Chondrocyte (in vitro differentiated cells): ENCODE data around the gene PADI2. TPM values are rescaled to one million over a fixed set of nuclear protein-coding genes. Genes with fewer than 3 reads are reported as not detected.

Experiments
- DNase-seq: peaks from one replicate; pipeline ENCODE4 v3.0.0; 2021; ENCODE audit warnings: mixed read lengths, low spot score
- H3K27ac Mint-ChIP-seq: one replicate; pipeline ENCODE4 v1.8.0; 2021; ENCODE audit warnings: mild to moderate bottlenecking, moderate library complexity, mixed read lengths; ENCODE audit not compliant: unreplicated experiment
- H3K27me3 Mint-ChIP-seq: 2 replicates; pipeline ENCODE4 v1.8.0; 2021; ENCODE audit warnings: low read depth, mixed read lengths
- H3K36me3 Mint-ChIP-seq: 2 replicates; pipeline ENCODE4 v1.8.0; 2021; ENCODE audit warnings: low read depth, mixed read lengths
- H3K4me1 Mint-ChIP-seq: 2 replicates; pipeline ENCODE4 v1.8.0; 2021; ENCODE audit warnings: low read depth, mild to moderate bottlenecking, mixed read lengths
- H3K4me3 Mint-ChIP-seq: one replicate; pipeline ENCODE4 v1.8.0; 2021; ENCODE audit warnings: mild to moderate bottlenecking, moderate library complexity, mixed read lengths; ENCODE audit not compliant: unreplicated experiment
- H3K9me3 Mint-ChIP-seq: 2 replicates; pipeline ENCODE4 v1.8.0; 2021; ENCODE audit warnings: low read depth, mixed read lengths
- total RNA-seq: library from RNA; stranded (reverse); gene quantifications from 3 replicates; pipeline ENCODE4 v1.2.1, GENCODE V29; 2021
- TF ChIP-seq, protein P1 (sequence below): fragments of 200-600 bp; sonication (generic); IDR thresholded peaks from 2 replicates; pipeline ENCODE4 v1.5.0; 2021; ENCODE audit warnings: antibody characterized with exemption, mild to moderate bottlenecking, moderate library complexity

The PADI2 gene
- total RNA-seq, 1 donor from 2014 or later: 74.9 TPM

DNA sequence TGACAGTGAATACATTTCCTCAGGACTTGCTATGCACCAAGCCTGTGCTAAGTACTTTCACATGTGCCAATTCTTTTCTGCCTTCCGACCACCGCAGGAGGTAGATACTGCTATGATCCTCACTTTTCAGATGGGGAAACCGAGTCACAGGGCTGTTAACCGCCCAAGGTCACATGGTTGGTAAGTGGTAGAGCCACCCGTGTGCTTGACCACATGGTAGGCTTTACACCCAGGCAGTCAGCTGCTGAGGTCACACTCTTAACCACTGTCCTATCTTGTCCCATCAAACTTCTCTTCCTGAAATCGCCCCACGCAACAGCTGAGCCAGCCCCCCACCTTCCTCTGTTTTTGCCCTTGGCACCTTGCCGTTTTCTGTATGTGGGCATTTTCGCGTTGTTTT lies 34.5 kb downstream of the PADI2 start:
- no peak for DNase-seq
- TF ChIP-seq, protein P1, sequence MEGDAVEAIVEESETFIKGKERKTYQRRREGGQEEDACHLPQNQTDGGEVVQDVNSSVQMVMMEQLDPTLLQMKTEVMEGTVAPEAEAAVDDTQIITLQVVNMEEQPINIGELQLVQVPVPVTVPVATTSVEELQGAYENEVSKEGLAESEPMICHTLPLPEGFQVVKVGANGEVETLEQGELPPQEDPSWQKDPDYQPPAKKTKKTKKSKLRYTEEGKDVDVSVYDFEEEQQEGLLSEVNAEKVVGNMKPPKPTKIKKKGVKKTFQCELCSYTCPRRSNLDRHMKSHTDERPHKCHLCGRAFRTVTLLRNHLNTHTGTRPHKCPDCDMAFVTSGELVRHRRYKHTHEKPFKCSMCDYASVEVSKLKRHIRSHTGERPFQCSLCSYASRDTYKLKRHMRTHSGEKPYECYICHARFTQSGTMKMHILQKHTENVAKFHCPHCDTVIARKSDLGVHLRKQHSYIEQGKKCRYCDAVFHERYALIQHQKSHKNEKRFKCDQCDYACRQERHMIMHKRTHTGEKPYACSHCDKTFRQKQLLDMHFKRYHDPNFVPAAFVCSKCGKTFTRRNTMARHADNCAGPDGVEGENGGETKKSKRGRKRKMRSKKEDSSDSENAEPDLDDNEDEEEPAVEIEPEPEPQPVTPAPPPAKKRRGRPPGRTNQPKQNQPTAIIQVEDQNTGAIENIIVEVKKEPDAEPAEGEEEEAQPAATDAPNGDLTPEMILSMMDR: no peak
- Mint-ChIP-seq H3K27me3 (peaks cover 3% of the 10 kb centered on the region), H3K9me3 (no peaks in the 10 kb centered on the region), H3K4me1 (no peaks in the 10 kb centered on the region), H3K27ac (no peak overlapping the region), H3K4me3 (no peak overlapping the region), H3K36me3 (no peaks in the 10 kb centered on the region)

DNA sequence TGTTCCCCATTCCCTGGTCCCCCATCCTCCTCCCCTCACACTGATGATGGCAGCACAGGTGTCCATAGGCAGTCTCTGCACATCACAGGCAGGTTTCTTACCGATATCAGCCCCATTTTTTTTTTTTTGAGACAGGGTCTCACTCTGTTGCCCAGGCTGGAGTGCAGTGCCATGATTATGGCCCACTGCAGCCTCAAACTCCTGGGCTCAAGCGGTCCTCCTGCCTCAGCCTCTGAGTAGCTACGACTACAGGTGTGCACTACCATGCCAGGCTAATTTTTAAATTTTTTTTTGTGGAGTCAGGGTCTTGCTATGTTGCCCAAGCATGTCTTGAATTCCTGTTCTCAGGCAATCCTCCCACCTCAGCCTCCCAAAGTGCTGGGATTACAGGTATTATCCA lies 36.5 kb downstream of the PADI2 start:
- DNase-seq: no peak
- H3K27ac Mint-ChIP-seq: no peak overlapping the region
- H3K9me3 Mint-ChIP-seq: no peaks in the 10 kb centered on the region
- TF ChIP-seq, protein P1: no peak
- peaks cover 1% of the 10 kb centered on the region for H3K36me3 Mint-ChIP-seq
- H3K27me3 Mint-ChIP-seq: peaks cover 3% of the 10 kb centered on the region
- no peaks in the 10 kb centered on the region for H3K4me1 Mint-ChIP-seq
- H3K4me3 Mint-ChIP-seq: no peak overlapping the region

DNA sequence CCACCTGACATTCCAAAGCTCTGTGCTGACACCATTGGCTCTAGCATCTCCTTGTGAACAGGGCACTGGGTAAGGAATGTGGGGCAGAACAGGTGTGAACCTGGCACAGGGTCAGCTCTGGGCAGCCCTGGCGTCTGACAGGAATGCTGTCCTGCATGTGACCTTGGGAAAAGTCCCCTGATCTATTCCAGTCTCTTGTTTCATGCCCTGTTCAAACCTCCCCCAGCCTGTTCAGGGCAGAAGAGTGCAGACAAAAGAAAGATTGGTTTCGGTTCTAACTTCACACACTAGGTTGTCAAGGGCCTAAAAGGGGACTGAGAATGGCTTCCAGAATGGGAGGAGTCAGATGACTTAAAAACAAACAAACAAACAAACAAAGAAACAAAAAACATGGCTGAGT lies 37.8 kb downstream of the PADI2 start:
- Mint-ChIP-seq H3K36me3 (peaks cover 1% of the 10 kb centered on the region), H3K4me3 (no peak overlapping the region), H3K27me3 (peaks cover 5% of the 10 kb centered on the region), H3K4me1 (no peaks in the 10 kb centered on the region), H3K9me3 (no peaks in the 10 kb centered on the region), H3K27ac (no peak overlapping the region)
- no peak for DNase-seq
- TF ChIP-seq, protein P1: no peak

DNA sequence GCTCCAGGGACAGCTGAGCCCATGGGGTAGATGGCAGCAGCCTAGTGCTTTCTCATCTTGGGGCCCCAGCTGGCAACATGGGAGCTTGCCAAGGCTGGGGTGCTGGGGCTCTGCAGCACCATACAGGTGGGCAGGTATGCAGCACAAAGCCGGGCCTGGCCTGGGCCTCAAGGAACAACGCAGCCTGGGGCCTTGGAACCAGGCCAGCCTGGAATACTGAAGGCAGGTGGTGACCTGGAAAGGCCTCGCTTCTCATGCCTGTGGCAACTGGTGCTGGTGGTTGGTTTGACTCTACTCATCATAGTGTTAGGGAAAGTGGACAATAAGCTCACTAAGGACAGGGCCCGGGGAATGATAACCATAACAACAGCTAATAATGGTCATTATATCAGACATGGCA lies 38.4 kb downstream of the PADI2 start:
- TF ChIP-seq, protein P1: no peak
- peaks cover 5% of the 10 kb centered on the region for H3K27me3 Mint-ChIP-seq

DNA sequence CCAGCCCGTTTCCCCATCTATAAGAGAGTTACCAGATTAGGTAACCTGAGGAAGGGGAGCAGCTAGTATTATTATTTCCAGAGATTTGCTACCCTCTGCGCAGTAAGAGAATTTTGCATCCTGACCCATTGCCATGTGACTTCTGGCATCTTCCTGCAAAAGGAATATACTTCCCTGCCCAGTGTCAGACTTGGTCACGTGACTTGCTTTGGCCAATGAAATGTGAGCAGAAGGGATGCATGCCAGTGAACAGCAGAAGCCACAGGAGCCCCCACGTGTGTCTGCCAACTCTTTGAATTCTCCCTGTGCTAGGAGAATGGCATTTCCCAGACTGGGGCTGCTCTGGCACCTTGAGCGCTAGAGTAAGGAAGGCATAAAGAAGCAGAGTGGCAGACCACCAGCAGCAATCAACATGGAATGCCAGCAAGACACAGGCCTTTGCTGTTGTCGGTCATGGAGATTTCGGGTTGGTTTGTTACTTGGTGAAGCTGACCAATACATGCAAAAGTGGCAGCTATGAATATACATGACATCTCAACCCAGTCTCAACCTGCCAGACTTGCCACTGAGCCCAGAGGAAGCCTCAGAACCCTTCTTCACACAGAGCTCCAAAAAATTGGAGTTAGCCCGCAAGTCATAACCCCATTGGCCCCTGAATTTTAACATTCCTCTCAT lies 39.0 kb downstream of the PADI2 start:
- Mint-ChIP-seq H3K4me3 (no peak overlapping the region), H3K27ac (no peak overlapping the region), H3K9me3 (no peaks in the 10 kb centered on the region), H3K27me3 (peaks cover 5% of the 10 kb centered on the region), H3K36me3 (peaks cover 1% of the 10 kb centered on the region), H3K4me1 (no peaks in the 10 kb centered on the region)
- TF ChIP-seq, protein P1: no peak
- DNase-seq: no peak

More for the DNA sequence above, 38.4 kb downstream of the PADI2 start:
- Mint-ChIP-seq H3K4me3 (no peak overlapping the region), H3K36me3 (peaks cover 1% of the 10 kb centered on the region), H3K9me3 (no peaks in the 10 kb centered on the region), H3K4me1 (no peaks in the 10 kb centered on the region), H3K27ac (no peak overlapping the region)
- DNase-seq: no peak
